Measurements from ENCODE around the gene PEX14.
"Not testable (repeated sequence)": the region's sequence is repeated elsewhere in the genome, so short reads cannot be mapped to it uniquely, and the experiment has no call there.

The PEX14 gene, protein sequence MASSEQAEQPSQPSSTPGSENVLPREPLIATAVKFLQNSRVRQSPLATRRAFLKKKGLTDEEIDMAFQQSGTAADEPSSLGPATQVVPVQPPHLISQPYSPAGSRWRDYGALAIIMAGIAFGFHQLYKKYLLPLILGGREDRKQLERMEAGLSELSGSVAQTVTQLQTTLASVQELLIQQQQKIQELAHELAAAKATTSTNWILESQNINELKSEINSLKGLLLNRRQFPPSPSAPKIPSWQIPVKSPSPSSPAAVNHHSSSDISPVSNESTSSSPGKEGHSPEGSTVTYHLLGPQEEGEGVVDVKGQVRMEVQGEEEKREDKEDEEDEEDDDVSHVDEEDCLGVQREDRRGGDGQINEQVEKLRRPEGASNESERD

DNA sequence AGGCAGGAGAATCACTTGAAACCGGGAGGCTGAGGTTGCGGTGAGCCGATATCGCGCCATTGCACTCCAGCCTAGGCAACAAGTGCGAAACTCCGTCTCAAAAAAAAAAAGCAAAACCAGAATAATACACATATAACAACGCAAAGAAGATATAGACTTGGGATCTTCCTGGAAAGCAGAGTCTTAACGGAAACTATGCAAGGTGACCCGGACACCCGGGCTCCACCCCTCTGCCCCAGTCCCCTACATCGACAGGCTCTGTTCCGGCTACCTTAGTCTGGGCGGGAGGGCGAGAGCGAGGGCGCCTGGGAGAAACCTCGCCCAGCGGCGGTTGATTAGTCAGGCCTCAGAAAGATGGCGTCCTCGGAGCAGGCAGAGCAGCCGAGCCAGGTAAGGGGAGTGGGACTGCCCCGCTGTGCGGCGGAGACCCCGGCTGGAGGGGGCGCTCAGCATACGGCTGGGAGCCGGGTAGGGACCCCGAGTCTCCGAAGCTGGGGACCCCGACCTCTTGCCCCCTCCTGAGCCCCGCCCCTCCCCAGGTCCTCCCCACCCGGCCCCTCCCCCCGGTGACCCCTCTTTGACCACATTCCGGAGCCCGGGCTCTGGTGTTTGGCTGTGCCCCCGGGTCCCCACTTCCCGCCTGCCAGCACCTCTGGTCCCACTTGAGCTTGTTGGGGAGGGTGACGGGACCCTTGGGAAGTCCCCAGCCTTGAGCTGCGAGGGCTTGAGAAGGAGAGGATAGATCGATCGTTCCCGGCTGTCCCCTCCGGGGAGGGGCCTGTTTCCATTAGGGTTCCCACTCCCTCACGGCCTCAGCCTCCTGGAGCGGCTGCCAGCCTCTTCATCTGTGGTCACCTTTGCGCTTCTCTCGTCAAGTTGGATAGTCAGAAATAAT is at the start of gene PEX14:
Gene PEX14, plus strand, starts transcription at position 338 of the 895 bp plus-strand sequence. Its CDS starts 17 bp downstream, at position 355.
- peak; percentile 93 for DNase-seq (ENCODE audit: low read depth)
- TF ChIP-seq, protein P1, sequence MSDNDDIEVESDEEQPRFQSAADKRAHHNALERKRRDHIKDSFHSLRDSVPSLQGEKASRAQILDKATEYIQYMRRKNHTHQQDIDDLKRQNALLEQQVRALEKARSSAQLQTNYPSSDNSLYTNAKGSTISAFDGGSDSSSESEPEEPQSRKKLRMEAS (IDR thresholded peaks at IDR 0.05; ENCODE audit: low read depth, low read length): peak; percentile 25; the same call in 1 of the 2 replicates
- TF ChIP-seq, protein P2, sequence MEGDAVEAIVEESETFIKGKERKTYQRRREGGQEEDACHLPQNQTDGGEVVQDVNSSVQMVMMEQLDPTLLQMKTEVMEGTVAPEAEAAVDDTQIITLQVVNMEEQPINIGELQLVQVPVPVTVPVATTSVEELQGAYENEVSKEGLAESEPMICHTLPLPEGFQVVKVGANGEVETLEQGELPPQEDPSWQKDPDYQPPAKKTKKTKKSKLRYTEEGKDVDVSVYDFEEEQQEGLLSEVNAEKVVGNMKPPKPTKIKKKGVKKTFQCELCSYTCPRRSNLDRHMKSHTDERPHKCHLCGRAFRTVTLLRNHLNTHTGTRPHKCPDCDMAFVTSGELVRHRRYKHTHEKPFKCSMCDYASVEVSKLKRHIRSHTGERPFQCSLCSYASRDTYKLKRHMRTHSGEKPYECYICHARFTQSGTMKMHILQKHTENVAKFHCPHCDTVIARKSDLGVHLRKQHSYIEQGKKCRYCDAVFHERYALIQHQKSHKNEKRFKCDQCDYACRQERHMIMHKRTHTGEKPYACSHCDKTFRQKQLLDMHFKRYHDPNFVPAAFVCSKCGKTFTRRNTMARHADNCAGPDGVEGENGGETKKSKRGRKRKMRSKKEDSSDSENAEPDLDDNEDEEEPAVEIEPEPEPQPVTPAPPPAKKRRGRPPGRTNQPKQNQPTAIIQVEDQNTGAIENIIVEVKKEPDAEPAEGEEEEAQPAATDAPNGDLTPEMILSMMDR (IDR thresholded peaks at IDR 0.05; ENCODE audit: low read depth, low read length): no peak
- TF ChIP-seq POLR2A (IDR thresholded peaks at IDR 0.05; ENCODE audit: extremely low read depth, insufficient read length): peak; percentile 60
- H3K4me3 ChIP-seq (ENCODE audit: low read depth, low read length): peak within 1 kb of the TSS; percentile 93

DNA sequence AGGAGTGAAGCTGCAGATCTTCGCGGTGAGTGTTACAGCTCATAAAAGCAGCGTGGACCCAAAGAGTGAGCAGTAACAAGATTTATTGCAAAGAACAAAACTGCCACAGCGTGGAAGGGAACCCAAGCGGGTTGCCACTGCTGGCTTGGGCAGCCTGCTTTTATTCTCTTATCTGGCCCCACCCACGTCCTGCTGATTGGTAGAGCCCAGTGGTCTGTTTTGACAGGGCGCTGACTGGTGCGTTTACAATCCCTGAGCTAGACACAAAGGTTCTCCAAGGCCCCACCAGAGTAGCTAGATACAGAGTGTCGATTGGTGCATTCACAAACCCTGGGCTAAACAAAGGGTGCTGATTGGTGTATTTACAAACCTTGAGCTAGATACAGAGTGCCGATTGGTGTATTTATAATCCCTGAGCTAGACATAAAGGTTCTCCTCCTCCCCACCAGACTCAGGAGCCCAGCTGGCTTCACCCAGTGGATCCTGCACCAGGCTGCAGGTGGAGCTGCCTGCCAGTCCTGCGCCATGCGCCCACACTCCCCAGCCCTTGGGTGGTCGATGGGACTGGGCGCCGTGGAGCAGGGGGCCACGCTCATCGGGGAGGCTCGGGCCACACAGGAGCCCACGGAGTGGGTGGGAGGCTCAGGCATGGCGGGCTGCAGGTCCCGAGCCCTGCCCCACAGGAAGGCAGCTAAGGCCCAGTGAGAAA is 48.8 kb upstream of the PEX14 start:
- not testable (repeated sequence) for H3K4me3 ChIP-seq (ENCODE audit: low read depth, low read length); DNase-seq (ENCODE audit: low read depth)

DNA sequence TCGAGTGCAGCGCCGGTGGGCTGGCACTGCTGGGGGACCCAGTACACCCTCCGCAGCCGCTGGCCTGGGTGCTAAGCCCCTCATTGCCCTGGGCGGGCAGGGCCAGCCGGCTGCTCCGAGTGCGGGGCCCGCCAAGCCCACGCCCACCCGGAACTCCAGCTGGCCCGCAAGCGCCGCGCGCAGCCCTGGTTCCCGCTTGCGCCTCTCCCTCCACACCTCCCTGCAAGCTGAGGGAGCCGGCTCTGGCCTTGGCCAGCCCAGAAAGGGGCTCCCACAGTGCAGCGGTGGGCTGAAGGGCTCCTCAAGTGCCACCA is 48.3 kb upstream of the PEX14 start:
- not testable (repeated sequence) for DNase-seq (ENCODE audit: low read depth); H3K4me3 ChIP-seq (ENCODE audit: low read depth, low read length)

DNA sequence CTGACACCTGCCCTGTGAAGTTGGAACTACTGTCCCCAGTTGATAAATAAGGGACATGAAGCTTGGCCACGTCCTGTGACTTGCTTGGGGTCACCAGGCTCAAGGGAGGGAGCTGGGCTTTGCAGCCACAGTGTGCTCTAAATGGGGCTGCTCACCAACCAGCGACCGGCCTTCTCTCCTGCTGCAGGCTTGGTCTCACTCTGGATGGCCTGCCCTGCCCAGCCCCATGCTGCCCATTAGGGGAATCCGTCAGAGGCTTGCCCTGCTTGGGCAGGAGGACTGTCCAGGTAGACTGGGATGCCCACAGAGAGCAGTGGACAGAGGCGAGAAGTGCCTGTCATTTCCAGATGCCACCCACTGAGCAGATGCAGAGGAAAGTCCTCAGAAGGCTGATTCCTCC is 45.8 kb upstream of the PEX14 start:
- DNase-seq (ENCODE audit: low read depth): no peak
- TF ChIP-seq, protein P2 (IDR thresholded peaks at IDR 0.05; ENCODE audit: low read depth, low read length): no peak
- TF ChIP-seq MYC (IDR thresholded peaks at IDR 0.05; ENCODE audit: low read depth, low read length) (no peak), POLR2A (IDR thresholded peaks at IDR 0.05; ENCODE audit: extremely low read depth, insufficient read length) (no peak)
- H3K4me3 ChIP-seq (ENCODE audit: low read depth, low read length): no peak overlapping the region

DNA sequence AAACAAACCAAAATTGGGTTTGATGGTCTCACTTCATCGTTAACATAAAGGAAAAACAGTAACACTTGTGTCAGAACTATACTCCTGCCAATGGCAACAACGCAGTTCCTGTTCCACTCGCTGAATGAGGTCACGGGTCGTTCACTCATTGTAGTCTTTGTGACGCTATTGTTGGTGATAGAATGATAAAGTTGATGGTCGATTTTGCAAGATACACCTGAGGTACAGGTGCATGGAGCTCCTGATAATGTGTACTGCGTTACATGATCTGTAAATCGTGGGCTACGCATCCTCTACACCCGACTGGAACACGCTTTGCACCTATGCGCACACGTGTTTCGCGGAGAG is 44.9 kb upstream of the PEX14 start:
- H3K4me3 ChIP-seq (ENCODE audit: low read depth, low read length): peak overlapping the region; percentile 68
- DNase-seq (ENCODE audit: low read depth): no peak
- TF ChIP-seq, protein P1 (IDR thresholded peaks at IDR 0.05; ENCODE audit: low read depth, low read length): no peak
- no peak for TF ChIP-seq MYC (IDR thresholded peaks at IDR 0.05; ENCODE audit: low read depth, low read length)
- no peak for TF ChIP-seq POLR2A (IDR thresholded peaks at IDR 0.05; ENCODE audit: extremely low read depth, insufficient read length)
- TF ChIP-seq, protein P2 (IDR thresholded peaks at IDR 0.05; ENCODE audit: low read depth, low read length): no peak

DNA sequence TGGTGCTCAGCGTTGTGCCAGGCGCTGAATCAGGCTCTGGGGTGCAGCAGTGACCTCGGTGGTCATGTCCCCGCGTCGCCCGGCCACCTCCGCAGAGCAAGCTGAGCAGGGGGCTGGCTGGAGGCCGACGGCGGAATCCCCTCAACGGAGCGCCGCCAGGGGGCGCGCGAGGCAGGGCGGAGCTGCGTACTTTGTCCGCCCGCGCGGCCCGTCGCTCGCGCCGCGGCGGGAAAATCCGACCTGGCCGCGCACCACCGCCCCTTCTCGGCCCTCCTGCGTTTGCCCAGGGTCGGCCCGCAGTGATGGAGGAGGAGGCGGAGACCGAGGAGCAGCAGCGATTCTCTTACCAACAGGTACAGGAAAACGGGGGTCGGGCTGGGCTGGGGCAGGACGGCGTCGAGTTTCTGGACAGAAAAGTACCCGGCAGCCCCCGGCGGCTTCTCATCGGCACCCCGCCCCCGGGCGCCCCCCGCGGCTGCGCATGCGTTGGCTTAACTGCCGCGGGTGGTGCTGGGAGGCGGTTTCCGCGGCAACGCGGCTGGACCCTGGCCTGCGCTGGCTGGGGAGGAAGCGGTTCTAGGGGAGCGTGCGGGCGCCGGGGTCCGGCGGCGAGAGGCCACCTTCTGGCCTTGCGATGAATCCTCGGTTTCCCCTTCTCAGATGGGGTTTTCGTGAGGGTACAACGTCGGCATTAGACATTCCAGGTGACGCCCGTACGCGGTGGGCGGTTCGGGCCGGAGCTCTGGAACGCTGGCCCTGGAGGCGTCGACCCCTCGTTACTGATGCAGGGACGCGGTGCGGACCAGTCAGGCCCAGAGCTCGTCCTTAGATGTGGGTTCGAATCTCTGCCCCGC is 44.3 kb upstream of the PEX14 start, which contains the start of gene CENPS:
Gene CENPS, plus strand, starts transcription at position 218 of the 854 bp plus-strand sequence. Its CDS starts 85 bp downstream, at position 303.
- peak; percentile 92 for DNase-seq (ENCODE audit: low read depth)
- TF ChIP-seq, protein P1 (IDR thresholded peaks at IDR 0.05; ENCODE audit: low read depth, low read length): peak; percentile 49
- TF ChIP-seq, protein P2 (IDR thresholded peaks at IDR 0.05; ENCODE audit: low read depth, low read length): peak; percentile 64
- peak; percentile 60 for TF ChIP-seq POLR2A (IDR thresholded peaks at IDR 0.05; ENCODE audit: extremely low read depth, insufficient read length)
- TF ChIP-seq MYC (IDR thresholded peaks at IDR 0.05; ENCODE audit: low read depth, low read length): no peak; the same call in 1 of the 2 replicates
- H3K4me3 ChIP-seq (ENCODE audit: low read depth, low read length): peak within 1 kb of the TSS; percentile 84
